Subcutaneous abdominal adipose tissue (tissue), 5 donors: Measurements from ENCODE around the gene SMG5.

ENCODE experiments used
- H3K27ac ChIP-seq: one replicate; pipeline ENCODE4 v1.7.0; 2013; ENCODE audit warnings: low read depth, mild to moderate bottlenecking, inconsistent platforms, low read length, moderate library complexity
- H3K27me3 ChIP-seq, 5 donors: one replicate each; pipeline ENCODE4 v1.7.0; 2013; ENCODE audit warnings: low read length in 5 of 5, inconsistent platforms in 1 of 5; ENCODE audit not compliant: control insufficient read depth in 5 of 5, insufficient read depth in 4 of 5
- H3K36me3 ChIP-seq, 5 donors: one replicate each; pipeline ENCODE4 v1.7.0; 2013; ENCODE audit warnings: low read length in 5 of 5; ENCODE audit not compliant: control insufficient read depth in 5 of 5, insufficient read depth in 5 of 5
- H3K4me1 ChIP-seq, 5 donors: one replicate each; pipeline ENCODE4 v1.7.0; 2013; ENCODE audit warnings: low read length in 5 of 5, mild to moderate bottlenecking in 3 of 5, moderate library complexity in 1 of 5; ENCODE audit not compliant: control insufficient read depth in 5 of 5, insufficient read depth in 5 of 5
- H3K4me3 ChIP-seq, 5 donors: one replicate each; pipeline ENCODE4 v1.7.0; 2013; ENCODE audit warnings: low read length in 5 of 5, low read depth in 1 of 5
- H3K9ac ChIP-seq, 5 donors: one replicate each; pipeline ENCODE4 v1.7.0; 2013; ENCODE audit warnings: low read length in 5 of 5, mild to moderate bottlenecking in 4 of 5, moderate library complexity in 3 of 5
- H3K9me3 ChIP-seq, 5 donors: one replicate each; pipeline ENCODE4 v1.7.0; 2013; ENCODE audit warnings: low read length in 5 of 5; ENCODE audit not compliant: control insufficient read depth in 5 of 5
- donor health status: healthy.
- donor health status: healthy.
- donor health status: healthy.
- donor health status: healthy.
- donor health status: healthy.

The SMG5 gene

DNA sequence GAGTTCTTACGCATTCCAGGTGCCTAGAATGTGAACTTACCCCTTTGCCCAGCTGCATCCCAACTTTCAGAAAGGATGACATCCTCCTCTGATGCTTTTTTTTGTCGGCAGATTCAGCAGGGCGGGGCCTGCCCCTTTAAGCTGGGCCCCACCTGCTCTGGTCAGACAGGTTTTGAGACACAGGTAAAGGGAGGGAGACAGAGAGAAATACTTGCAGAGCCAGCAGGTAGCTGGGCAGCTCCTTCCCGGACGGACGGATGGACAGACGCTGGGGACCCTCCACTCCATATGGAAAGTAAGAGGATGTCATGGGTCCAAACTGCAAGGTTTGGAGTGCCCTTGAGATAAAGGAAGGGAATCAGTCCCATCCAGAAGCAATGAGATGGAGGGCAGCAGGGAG, 1.5 kb upstream of the SMG5 start, which contains the start of gene TMEM79:
TMEM79 (plus strand) TSS at position 214 of the 400 bp plus-strand sequence. CDS start 902 bp downstream, outside the sequence.
- Histone ChIP-seq H3K4me3 (peak within 1 kb of the TSS; percentile 82 to 98 (median 91)), H3K9ac (peak within 1 kb of the TSS; percentile 79 to 91 (median 88)), H3K36me3 (peaks cover 0 to 14% (median 6%) of the 10 kb centered on the region in 5 donors), H3K4me1 (peaks cover 4 to 41% (median 34%) of the 10 kb centered on the region in 5 donors), H3K27ac (peak within 1 kb of the TSS; percentile 90), H3K9me3 (no peaks in the 10 kb centered on the region), H3K27me3 (no peaks in the 10 kb centered on the region)

DNA sequence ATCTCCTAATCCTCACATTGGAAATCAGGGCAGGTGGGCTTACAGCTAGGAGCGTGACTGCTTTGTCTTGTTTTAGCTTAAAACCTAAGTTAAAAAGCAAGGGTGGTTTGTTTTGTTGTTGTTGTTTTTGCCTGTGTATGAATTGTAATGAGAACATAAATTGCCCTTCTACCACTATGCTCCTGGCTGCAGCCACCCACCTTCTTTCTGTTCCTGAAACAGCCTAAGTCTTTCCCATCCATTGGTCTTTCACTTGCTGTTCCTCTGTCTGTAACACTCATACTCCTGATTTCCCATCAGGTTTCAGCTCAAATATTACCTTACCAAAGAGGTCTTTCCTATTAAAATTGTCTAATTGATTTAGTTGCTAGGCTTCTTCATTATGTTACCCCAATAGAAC, 896 bp upstream of the SMG5 start:
- Histone ChIP-seq H3K27ac (peak overlapping the region; percentile 90), H3K36me3 (peaks cover 4 to 20% (median 8%) of the 10 kb centered on the region in 5 donors)

DNA sequence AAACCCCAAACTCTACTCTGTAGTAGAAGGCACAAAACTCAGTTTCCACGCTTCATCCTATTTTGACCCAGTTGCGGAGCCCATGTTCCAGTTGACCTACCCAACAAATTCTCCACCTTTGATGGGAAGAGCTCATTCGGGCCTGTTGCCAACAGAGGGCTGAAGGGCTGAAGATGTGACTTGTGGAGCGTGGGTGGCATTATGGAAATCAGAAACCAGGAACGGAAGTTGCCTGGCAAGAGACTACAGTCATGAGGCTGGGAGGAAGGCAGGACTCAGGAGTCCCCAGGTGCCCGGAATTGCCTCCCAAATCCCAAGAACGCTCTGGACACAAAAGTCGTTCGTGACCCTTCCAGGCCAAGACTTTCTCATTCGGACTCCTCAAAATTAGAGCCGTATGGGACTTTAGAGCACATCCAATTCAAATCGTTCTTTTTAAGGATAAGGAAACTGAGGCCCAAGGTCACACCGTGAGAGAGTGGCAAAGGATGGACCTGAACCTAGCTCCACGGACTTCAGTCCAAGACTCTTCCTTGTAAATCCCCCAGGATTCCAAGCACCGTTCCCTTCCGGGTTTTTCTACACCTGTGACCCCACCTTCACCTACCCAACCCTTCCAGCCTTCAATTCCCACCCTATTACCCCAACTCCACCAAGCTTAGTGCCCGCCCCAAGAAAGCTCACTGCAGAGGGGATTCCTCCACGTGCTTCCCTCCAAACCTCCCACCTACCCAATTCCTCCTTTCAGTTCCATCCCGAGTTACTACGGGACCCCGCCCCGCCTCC, 739 bp downstream of the SMG5 start:
- Histone ChIP-seq H3K27me3 (no peaks in the 10 kb centered on the region), H3K36me3 (peaks cover 4 to 36% (median 24%) of the 10 kb centered on the region in 5 donors), H3K4me1 (peaks cover 6 to 45% (median 39%) of the 10 kb centered on the region in 5 donors), H3K9ac (peak overlapping the region; percentile 69 to 91 (median 88)), H3K4me3 (peak overlapping the region; percentile 82 to 96 (median 91)), H3K27ac (peak overlapping the region; percentile 90), H3K9me3 (no peaks in the 10 kb centered on the region)

More for the DNA sequence above, 896 bp upstream of the SMG5 start:
- H3K9me3 ChIP-seq: no peaks in the 10 kb centered on the region
- H3K4me1 ChIP-seq: peaks cover 4 to 41% (median 34%) of the 10 kb centered on the region in 5 donors
- peak overlapping the region; percentile 79 to 91 (median 88) for H3K9ac ChIP-seq
- H3K27me3 ChIP-seq: no peaks in the 10 kb centered on the region
- peak overlapping the region; percentile 82 to 98 (median 91) for H3K4me3 ChIP-seq

DNA sequence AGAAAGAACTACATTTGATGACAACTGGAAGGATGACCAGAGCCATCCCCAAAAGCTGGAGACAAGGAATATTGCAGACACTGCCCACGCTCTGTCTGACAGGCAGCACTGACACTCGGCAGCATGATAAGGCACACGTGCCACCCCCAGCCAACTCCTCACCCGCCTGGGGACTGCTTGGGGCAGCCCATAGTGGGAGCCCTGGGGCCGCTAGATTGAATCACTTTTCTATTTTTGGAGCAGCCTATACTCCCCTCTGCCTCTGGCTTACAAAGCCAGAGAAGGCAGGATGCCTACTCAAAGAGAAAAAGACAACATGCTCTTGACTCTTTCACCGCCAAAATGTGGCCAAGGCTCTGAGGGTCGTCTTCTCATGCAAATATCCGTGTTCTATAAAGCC, 1.3 kb downstream of the SMG5 start:
- Histone ChIP-seq H3K27me3 (no peaks in the 10 kb centered on the region), H3K36me3 (peaks cover 4 to 39% (median 26%) of the 10 kb centered on the region in 5 donors), H3K9me3 (no peaks in the 10 kb centered on the region), H3K4me3 (peak overlapping the region; percentile 82 to 96 (median 91)), H3K9ac (peak overlapping the region; percentile 20 to 91 (median 88)), H3K4me1 (peaks cover 6 to 49% (median 45%) of the 10 kb centered on the region in 5 donors), H3K27ac (peak overlapping the region; percentile 90)

DNA sequence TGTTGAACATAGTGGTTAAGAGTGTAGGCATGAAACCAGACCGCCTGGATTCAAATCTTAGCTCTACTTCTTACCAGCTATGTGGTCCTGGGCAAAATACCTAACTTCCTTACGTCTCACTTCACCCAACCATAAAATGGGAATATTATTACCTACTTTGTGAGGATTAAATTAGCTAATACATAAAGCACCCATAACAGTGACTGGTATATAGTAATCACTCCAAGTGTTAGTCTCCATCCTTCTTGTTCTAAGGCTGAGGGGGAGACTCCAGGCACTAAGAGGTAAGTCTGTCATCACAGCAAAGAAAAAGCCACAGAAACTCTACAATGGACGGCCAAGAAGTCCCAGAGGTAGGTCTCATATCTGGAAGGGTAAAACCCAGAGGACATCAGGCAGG, 2.8 kb downstream of the SMG5 start:
- Histone ChIP-seq H3K4me1 (peaks cover 6 to 50% (median 46%) of the 10 kb centered on the region in 5 donors), H3K4me3 (no peak overlapping the region), H3K27me3 (no peaks in the 10 kb centered on the region), H3K36me3 (peaks cover 4 to 47% (median 35%) of the 10 kb centered on the region in 5 donors), H3K9ac (peak overlapping the region in 1 of 5 donors; percentile 21), H3K9me3 (no peaks in the 10 kb centered on the region), H3K27ac (no peak overlapping the region)

DNA sequence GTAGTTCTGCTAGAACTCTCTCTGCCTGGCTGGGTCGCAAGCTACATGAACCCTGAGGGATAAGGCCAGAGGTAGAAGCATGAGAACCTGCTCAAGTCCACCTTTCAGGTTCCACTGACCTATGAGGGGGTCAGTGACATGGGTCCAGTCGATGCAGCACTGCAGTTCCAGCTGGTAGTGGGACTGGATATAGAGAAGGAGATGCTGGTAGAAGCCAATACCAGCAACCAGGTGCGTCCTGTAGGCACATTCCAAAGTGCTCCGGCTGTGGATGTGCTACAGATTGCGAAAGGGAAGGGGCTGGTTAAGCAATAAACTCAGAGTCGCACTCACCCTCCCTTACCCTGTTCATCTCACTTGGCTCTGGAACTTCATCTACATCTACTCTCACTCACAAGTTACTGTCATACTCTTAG, 5.7 kb downstream of the SMG5 start:
- no peak overlapping the region for H3K4me3 ChIP-seq
- H3K9ac ChIP-seq: no peak overlapping the region
- no peaks in the 10 kb centered on the region for H3K9me3 ChIP-seq
- H3K27me3 ChIP-seq: no peaks in the 10 kb centered on the region
- peaks cover 10 to 75% (median 63%) of the 10 kb centered on the region in 5 donors for H3K36me3 ChIP-seq
- H3K4me1 ChIP-seq: peaks cover 4 to 32% (median 28%) of the 10 kb centered on the region in 5 donors
- peak overlapping the region; percentile 39 for H3K27ac ChIP-seq

DNA sequence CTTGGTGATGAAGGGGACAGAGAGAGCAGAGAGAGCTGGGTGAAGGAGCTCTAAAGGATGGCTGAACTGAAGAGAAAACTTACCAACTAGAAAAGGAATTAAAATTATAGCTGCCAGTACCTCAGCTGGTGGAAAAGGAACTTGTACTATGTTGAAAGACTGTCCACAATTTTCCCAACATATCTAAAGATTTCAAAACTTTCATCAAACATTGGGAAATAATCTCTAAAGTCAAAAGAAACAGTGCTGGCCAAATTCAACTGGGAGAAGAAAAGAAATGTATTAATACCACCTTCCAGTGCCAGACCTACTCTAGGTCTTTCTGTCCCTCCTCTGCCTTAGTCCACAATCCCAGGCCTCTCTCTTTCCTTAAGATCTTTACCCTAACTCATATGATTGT, 6.1 kb downstream of the SMG5 start:
- no peaks in the 10 kb centered on the region for H3K27me3 ChIP-seq
- peaks cover 4 to 27% (median 23%) of the 10 kb centered on the region in 5 donors for H3K4me1 ChIP-seq
- H3K9ac ChIP-seq: peak overlapping the region in 1 of 5 donors; percentile 23
- peaks cover 10 to 80% (median 68%) of the 10 kb centered on the region in 5 donors for H3K36me3 ChIP-seq
- peak overlapping the region; percentile 39 for H3K27ac ChIP-seq
- H3K4me3 ChIP-seq: no peak overlapping the region
- no peaks in the 10 kb centered on the region for H3K9me3 ChIP-seq

DNA sequence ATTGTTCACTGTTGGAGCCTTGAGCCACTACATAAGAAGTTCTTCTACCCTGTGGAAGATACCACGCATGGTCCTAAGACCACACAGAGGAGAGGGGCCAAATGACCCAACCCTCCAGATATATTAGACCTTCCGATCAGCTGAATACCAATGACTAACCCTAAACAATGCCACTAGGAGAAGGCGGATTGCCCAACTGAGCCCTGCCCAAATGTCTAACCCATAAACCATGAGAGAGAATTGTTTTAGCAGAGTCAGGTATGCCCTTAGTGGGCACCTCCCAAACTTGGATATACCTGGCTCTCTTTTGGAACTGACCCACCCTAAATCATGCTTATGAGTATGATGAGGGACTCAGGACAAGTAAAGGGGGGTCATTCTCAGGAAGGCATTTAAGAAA, 12.3 kb downstream of the SMG5 start:
- H3K9me3 ChIP-seq: no peaks in the 10 kb centered on the region
- peaks cover 27 to 94% (median 88%) of the 10 kb centered on the region in 5 donors for H3K36me3 ChIP-seq
- no peaks in the 10 kb centered on the region for H3K27me3 ChIP-seq
- no peak overlapping the region for H3K27ac ChIP-seq
- no peak overlapping the region for H3K4me3 ChIP-seq
- no peaks in the 10 kb centered on the region for H3K4me1 ChIP-seq
- no peak overlapping the region for H3K9ac ChIP-seq

DNA sequence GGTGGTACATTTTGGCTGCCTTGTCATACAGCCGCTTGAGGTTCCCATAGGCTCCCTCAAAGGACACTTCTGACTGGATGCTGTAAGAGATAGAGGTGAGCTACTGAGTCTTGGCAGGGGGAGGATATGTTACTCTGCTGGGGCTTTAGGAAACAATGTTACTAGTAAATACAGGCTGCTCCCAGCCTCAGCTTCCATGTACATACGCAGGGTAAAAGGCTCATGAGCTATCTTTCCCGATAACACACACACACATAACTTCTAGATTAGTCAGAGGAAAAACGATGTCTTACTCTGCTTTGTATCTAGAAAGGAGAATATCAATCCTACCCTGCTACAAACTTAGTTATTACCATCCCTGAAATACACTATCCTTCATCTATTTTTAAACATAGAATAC, 14.3 kb downstream of the SMG5 start:
- Histone ChIP-seq H3K4me1 (no peaks in the 10 kb centered on the region), H3K27me3 (no peaks in the 10 kb centered on the region), H3K4me3 (no peak overlapping the region), H3K27ac (no peak overlapping the region), H3K9ac (no peak overlapping the region), H3K9me3 (no peaks in the 10 kb centered on the region), H3K36me3 (peaks cover 29 to 92% (median 83%) of the 10 kb centered on the region in 5 donors)

DNA sequence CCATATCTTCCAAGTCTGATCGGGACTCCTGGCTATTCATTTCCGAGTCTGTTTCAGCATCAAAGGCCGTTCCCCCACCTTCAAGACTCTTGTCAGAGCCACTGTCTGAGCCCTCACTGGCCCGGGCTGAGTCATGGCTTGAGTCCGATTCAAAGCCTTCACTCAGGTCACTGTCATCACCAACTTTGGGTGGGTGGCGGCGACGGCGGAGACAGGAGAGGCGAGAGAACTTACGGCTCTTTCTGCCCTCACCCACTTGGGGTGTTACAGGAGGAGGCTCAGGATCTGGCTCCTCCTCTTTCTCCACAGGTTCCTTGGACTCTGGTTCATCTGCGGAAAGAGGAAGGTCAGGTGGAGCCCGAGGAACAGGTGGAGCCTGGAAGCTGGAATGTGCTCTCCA, 16.6 kb downstream of the SMG5 start:
- peaks cover 21 to 92% (median 78%) of the 10 kb centered on the region in 5 donors for H3K36me3 ChIP-seq

More for the DNA sequence above, 16.6 kb downstream of the SMG5 start:
- no peak overlapping the region for H3K27ac ChIP-seq
- H3K4me1 ChIP-seq: no peaks in the 10 kb centered on the region
- no peaks in the 10 kb centered on the region for H3K9me3 ChIP-seq
- H3K4me3 ChIP-seq: no peak overlapping the region
- no peaks in the 10 kb centered on the region for H3K27me3 ChIP-seq
- no peak overlapping the region for H3K9ac ChIP-seq
